Transverse colon (tissue), 4 donors: Measurements from ENCODE around the gene GPC2. TPM values are rescaled to one million over a fixed set of nuclear protein-coding genes. Genes with fewer than 3 reads are reported as not detected.
A peak's percentile ranks its signal among the peaks of the same experiment; 100 is the strongest.

ENCODE experiments used
- DNase-seq: peaks from one replicate; pipeline ENCODE4 v3.0.0-alpha.2; 2019
- H3K27ac ChIP-seq, 4 donors: fragments of 200-600 bp; sonication (generic); 2 replicates each; pipeline ENCODE4 v1.5.1; 2016 to 2018; ENCODE audit warnings: inconsistent platforms in 4 of 4
- H3K27me3 ChIP-seq: fragments of 200-600 bp; sonication (generic); 2 replicates; pipeline ENCODE4 v1.5.1; 2017; ENCODE audit warnings: inconsistent platforms
- H3K36me3 ChIP-seq, 4 donors: fragments of 200-600 bp; sonication (generic); 2 replicates each; pipeline ENCODE4 v1.5.1; 2017 to 2019; ENCODE audit warnings: inconsistent platforms in 4 of 4
- H3K4me1 ChIP-seq, 4 donors: fragments of 200-600 bp; sonication (generic); 2 replicates each; pipeline ENCODE4 v1.5.1; 2017 to 2020; ENCODE audit warnings: inconsistent platforms in 4 of 4
- H3K4me3 ChIP-seq, 4 donors: fragments of 200-600 bp; sonication (generic); 1 replicate in 1 of 4; 2 replicates in 3 of 4; pipeline versions ENCODE4 v1.5.1 to v1.6.1; 2017 to 2019; ENCODE audit warnings: inconsistent platforms in 4 of 4
- H3K9me3 ChIP-seq, 2 donors: fragments of 200-600 bp; sonication (generic); 2 replicates each; pipeline ENCODE4 v1.5.1; 2017 to 2019; ENCODE audit warnings: inconsistent platforms in 2 of 2
- CTCF ChIP-seq, 5 experiments: fragments of 200-600 bp in 3 of 5; fragments of 450-650 bp in 2 of 5; sonication (generic) in 3 of 5; IDR thresholded peaks; 1 replicate in 2 of 5; 2 replicates in 3 of 5; pipeline ENCODE4 v1.5.1; 2016 to 2017; ENCODE audit warnings: antibody characterized with exemption in 5 of 5, inconsistent platforms in 3 of 5, mild to moderate bottlenecking in 2 of 5, moderate library complexity in 1 of 5
- EP300 ChIP-seq: sonication (generic); formaldehyde crosslinking; IDR thresholded peaks from one replicate; pipeline ENCODE4 v1.6.1; 2017; ENCODE audit warnings: antibody characterized with exemption, low read depth
- POLR2A ChIP-seq: fragments of 450-650 bp; IDR thresholded peaks from one replicate; pipeline ENCODE4 v1.6.1; 2016; ENCODE audit warnings: antibody characterized with exemption, mild to moderate bottlenecking, moderate library complexity
- POLR2AphosphoS5 ChIP-seq, 3 donors: sonication (generic); formaldehyde crosslinking; IDR thresholded peaks; one replicate each; pipeline ENCODE4 v1.6.1; 2016; ENCODE audit warnings: antibody characterized with exemption in 3 of 3
- WGBS, 2 donors: methylation state at CpG; one replicate each; pipeline ENCODE4 v1.1.5; 2018; ENCODE audit warnings: low coverage in 1 of 2; 5-methylcytosine and 5-hydroxymethylcytosine counted together
- in situ Hi-C, 4 donors: fragments of 200-750 bp; cut with MboI; loops; one replicate each; pipeline versions ENCODE4 v1.15.0 to v1.15.1; 2017; ENCODE audit warnings: low sequenced_read_pairs in 3 of 4, low pct_ligation_motif_present in 1 of 4, low pct_unique_long_range_greater_than_20kb in 1 of 4
- intact Hi-C: fragments of 100-400 bp; cut with DNase I; formaldehyde crosslinking; loops from one replicate; pipeline ENCODE4 v1.15.1; 2023; ENCODE audit warnings: low total_unique reads
- total RNA-seq, 4 donors: library from RNA; depleted of rRNA; stranded (reverse); fragments of >200 nt; gene quantifications; one replicate each; pipeline ENCODE4 v1.1.0, GENCODE V29; 2016

Gene GPC2
- total RNA-seq, 4 donors from 2014 or later: 3.5 to 17.2 (median 12.5) TPM; not detected in 1

DNA sequence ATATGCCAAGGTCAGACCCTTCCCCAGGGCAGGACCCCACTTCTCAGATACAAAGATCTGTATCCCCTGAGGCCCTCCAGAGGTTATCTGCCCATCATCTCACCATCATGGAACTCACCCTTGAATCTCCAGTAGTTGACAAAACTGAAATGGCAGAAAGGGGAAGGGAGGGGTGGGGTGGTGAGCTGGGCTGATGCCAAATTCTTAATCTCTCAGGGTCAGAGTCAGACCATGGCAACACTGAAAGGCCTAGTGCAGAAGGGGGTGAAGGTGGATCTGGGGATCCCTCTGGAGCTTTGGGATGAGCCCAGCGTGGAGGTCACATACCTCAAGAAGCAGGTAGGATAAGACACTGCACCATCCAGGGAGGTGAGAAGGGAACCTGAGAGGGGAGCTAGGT is 54.6 kb downstream of the GPC2 start:
- peak overlapping the region in 2 of 4 donors; percentile 4 to 13 for H3K27ac ChIP-seq
- H3K9me3 ChIP-seq: no peaks in the 10 kb centered on the region
- DNase-seq: no peak
- no peak overlapping the region for H3K4me3 ChIP-seq
- 80 to 100% methylated on average over 1 of the region's 1 CpG for WGBS, 2 donors
- intact Hi-C loops: no loop called here
- in situ Hi-C loops: loop anchor here in 1 of 4 donors (5.0 kb wide), 1 partner anchor 85 kb away; no protein-coding TSS in a partner anchor
- H3K36me3 ChIP-seq: no peaks in the 10 kb centered on the region
- no peaks in the 10 kb centered on the region for H3K27me3 ChIP-seq
- no peak for TF ChIP-seq EP300
- peaks cover 6 to 45% (median 40%) of the 10 kb centered on the region in 4 donors for H3K4me1 ChIP-seq

- intact Hi-C loops: no loop called here
- 32 to 65% methylated on average over 13 of the region's 13 CpGs for WGBS, 2 donors
These were observed 55.1 kb downstream of the GPC2 start for GRCh38 chr7:100122067-100122466.

DNA sequence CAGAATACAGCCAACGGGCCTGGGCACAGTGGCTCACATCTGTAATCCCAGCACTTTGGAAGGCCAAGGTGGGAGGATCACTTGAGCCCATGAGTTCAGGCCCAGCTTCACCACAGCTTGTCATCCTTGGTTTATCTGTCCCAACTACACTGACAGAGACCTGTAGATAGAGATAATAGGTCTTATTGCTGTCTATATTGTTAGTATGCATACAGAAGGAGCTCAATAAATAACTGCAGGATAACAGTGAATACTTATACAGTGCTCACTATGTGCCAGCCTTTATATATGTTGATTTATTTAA is 56.5 kb downstream of the GPC2 start:
- intact Hi-C loops: no loop called here
- DNase-seq: no peak

More at GRCh38 chr7:100122067-100122466, 55.1 kb downstream of the GPC2 start:
- in situ Hi-C loops: loop anchor here in 1 of 4 donors (5.0 kb wide), 1 partner anchor 85 kb away; no protein-coding TSS in a partner anchor
- Histone ChIP-seq H3K4me1 (peaks cover 6 to 45% (median 40%) of the 10 kb centered on the region in 4 donors), H3K4me3 (no peak overlapping the region), H3K36me3 (no peaks in the 10 kb centered on the region), H3K9me3 (no peaks in the 10 kb centered on the region), H3K27ac (peak overlapping the region in 2 of 4 donors; percentile 4 to 13), H3K27me3 (no peaks in the 10 kb centered on the region)
- no peak for TF ChIP-seq POLR2A
- no peak for TF ChIP-seq POLR2AphosphoS5 (IDR thresholded peaks at IDR 0.05)
- no peak for TF ChIP-seq EP300
- TF ChIP-seq CTCF (IDR thresholded peaks at IDR 0.05): no peak
- no peak for DNase-seq

GRCh38 chr7:100119970-100120732 is 57.0 kb downstream of the GPC2 start:
- in situ Hi-C loops (loop anchor here in 1 of 4 donors (5.0 kb wide), 1 partner anchor 87 kb away; no protein-coding TSS in a partner anchor), intact Hi-C loops (no loop called here)
- Histone ChIP-seq H3K4me3 (peak overlapping the region; percentile 63 to 78 (median 73)), H3K36me3 (no peaks in the 10 kb centered on the region), H3K27me3 (no peaks in the 10 kb centered on the region), H3K27ac (peak overlapping the region; percentile 88 to 94 (median 90)), H3K4me1 (peaks cover 6 to 32% (median 28%) of the 10 kb centered on the region in 4 donors), H3K9me3 (no peaks in the 10 kb centered on the region)
- no peak for TF ChIP-seq EP300
- TF ChIP-seq POLR2A: no peak
- TF ChIP-seq POLR2AphosphoS5 (IDR thresholded peaks at IDR 0.05): no peak
- no peak for TF ChIP-seq CTCF (IDR thresholded peaks at IDR 0.05)
- DNase-seq: peak; percentile 68
- WGBS, 2 donors: 22 to 80% methylated on average over 3 to 19 of the region's 19 CpGs

More for the DNA sequence above, 56.5 kb downstream of the GPC2 start:
- TF ChIP-seq EP300 (no peak), POLR2AphosphoS5 (IDR thresholded peaks at IDR 0.05) (no peak), POLR2A (no peak), CTCF (IDR thresholded peaks at IDR 0.05) (no peak)
- no peaks in the 10 kb centered on the region for H3K9me3 ChIP-seq
- no peaks in the 10 kb centered on the region for H3K36me3 ChIP-seq
- in situ Hi-C loops: loop anchor here in 1 of 4 donors (5.0 kb wide), 1 partner anchor 87 kb away; no protein-coding TSS in a partner anchor
- peaks cover 6 to 38% (median 34%) of the 10 kb centered on the region in 4 donors for H3K4me1 ChIP-seq
- H3K4me3 ChIP-seq: peak overlapping the region in 1 of 4 donors; percentile 78
- WGBS, 2 donors: 36 to 75% methylated on average over 1 of the region's 1 CpG
- H3K27me3 ChIP-seq: no peaks in the 10 kb centered on the region
- peak overlapping the region; percentile 88 to 94 (median 90) for H3K27ac ChIP-seq

Other genes starting within 250 kb of the GPC2 start
- gene GJC3, start 247.8 kb downstream of the GPC2 start, total RNA-seq: not detected
- gene AZGP1, start 201.3 kb downstream of the GPC2 start, total RNA-seq: 10 to 100 TPM in 1 of 4 donors, 1 to 10 TPM in 1, not detected in 2; 3.2 to 17.1 TPM
- 10 to 100 TPM; 63.1 to 97.5 (median 84.5) TPM for gene ZKSCAN1, start 161.8 kb downstream of the GPC2 start, total RNA-seq
- gene ZSCAN21, start 127.6 kb downstream of the GPC2 start, total RNA-seq: 10 to 100 TPM in 2 of 4 donors, 1 to 10 TPM in 1, under 1 TPM in 1; 0.75 to 28.7 (median 10.0) TPM
- 10 to 100 TPM; 37.4 to 42.7 (median 41.0) TPM for gene ZNF3, start 95.7 kb downstream of the GPC2 start, total RNA-seq
- gene COPS6, start 88.4 kb downstream of the GPC2 start, total RNA-seq: 10 to 100 TPM; 18.3 to 61.3 (median 44.5) TPM
- gene MCM7, start 76.0 kb downstream of the GPC2 start, total RNA-seq: 10 to 100 TPM; 30.3 to 72.6 (median 38.7) TPM
- 10 to 100 TPM; 16.5 to 86.0 (median 54.9) TPM for gene AP4M1, start 75.7 kb downstream of the GPC2 start, total RNA-seq
- 100 to 1,000 TPM in 1 of 4 donors, 10 to 100 TPM in 3; 18.0 to 581 (median 43.9) TPM for gene TAF6, start 58.0 kb downstream of the GPC2 start, total RNA-seq
- 1 to 10 TPM; 4.9 to 9.4 (median 7.0) TPM for gene CNPY4, start 57.7 kb downstream of the GPC2 start, total RNA-seq
- gene MBLAC1, start 50.4 kb downstream of the GPC2 start, total RNA-seq: 1 to 10 TPM in 2 of 4 donors, not detected in 2; 4.4 to 5.6 TPM
- gene LAMTOR4, start 28.5 kb downstream of the GPC2 start, total RNA-seq: 100 to 1,000 TPM; 105 to 403 (median 256) TPM
- 100 to 1,000 TPM in 1 of 4 donors, 10 to 100 TPM in 3; 43.5 to 111 (median 51.2) TPM for gene TRAPPC14, start 18.7 kb downstream of the GPC2 start, total RNA-seq
- gene GAL3ST4, start 8.8 kb downstream of the GPC2 start, total RNA-seq: 1 to 10 TPM in 3 of 4 donors, not detected in 1; 2.0 to 5.1 (median 3.8) TPM
- 1 to 10 TPM in 2 of 4 donors, under 1 TPM in 1, not detected in 1; 0.96 to 9.4 (median 2.2) TPM for gene STAG3, start 537 bp upstream of the GPC2 start, total RNA-seq
- gene PVRIG, start 42.6 kb upstream of the GPC2 start, total RNA-seq: 1 to 10 TPM in 2 of 4 donors, not detected in 2; 2.2 to 4.3 TPM
- gene SPDYE3, start 130.3 kb upstream of the GPC2 start, total RNA-seq: not detected
- gene PILRB, start 180.7 kb upstream of the GPC2 start, total RNA-seq: 100 to 1,000 TPM in 2 of 4 donors, 10 to 100 TPM in 2; 80.0 to 239 (median 113) TPM
- gene PILRA, start 196.1 kb upstream of the GPC2 start, total RNA-seq: 1 to 10 TPM in 2 of 4 donors, not detected in 2; 1.9 to 4.9 TPM